ENCODE data around the gene TRIP13.
"Not testable (repeated sequence)": the region's sequence is repeated elsewhere in the genome, so short reads cannot be mapped to it uniquely, and the experiment has no call there.

Gene TRIP13

DNA sequence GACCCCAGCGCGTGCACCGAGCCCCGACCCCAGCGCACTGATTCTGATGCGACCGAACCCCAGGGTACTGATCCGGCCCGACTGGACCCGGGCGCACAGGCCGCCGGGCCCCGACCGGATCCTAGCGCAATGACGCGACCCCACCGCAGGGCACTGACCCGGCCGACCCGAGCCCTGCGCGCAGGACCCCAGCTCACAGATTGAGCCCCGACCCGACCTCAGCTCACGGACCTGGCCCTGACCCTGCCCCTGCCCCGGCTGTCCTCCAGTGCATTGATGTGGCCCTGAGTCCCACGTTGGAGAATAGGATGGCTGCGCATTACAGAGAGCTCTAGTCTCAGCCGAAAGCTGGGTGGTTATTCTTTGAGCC is 438 bp downstream of the TRIP13 start:
- DNase-seq, result no peak

DNA sequence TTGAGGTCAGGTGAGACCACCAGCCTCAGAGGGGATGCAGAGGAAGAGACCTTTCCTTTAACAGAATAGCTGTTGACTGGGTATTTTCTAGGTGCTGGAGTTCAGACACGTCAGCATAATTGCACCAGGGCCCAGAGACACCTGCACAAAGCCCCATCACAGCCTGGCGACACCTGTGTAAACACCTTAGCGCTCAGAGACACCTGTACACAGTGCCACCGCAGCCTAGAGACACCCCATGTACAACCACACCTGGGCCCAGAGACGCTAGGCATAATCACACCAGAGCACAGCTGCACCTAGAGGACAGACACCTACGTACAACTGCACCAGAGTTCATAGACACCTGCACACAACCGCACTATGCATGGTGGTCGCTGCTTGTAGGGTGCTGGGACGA is 1.0 kb downstream of the TRIP13 start:
- DNase-seq, result no peak

DNA sequence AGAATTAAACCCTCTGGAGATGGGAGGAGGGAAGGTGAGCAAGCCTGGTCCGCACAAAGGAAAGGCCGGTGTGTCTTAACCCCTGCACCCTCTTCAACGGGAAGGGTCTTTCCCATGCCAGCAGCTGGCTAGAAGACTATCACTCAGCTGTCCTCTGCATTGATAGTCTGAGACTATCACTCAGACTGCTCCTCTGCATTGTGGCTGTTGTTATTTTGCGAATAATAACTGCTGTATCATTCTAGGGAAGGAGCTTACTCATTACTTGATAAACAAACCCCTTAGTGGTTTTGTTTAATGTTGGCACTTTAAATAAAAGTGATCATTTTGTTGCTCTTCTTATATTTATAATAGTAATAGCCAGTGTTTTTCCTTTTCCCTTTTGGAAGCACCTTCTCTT is 8.1 kb downstream of the TRIP13 start:
- no peak for DNase-seq

DNA sequence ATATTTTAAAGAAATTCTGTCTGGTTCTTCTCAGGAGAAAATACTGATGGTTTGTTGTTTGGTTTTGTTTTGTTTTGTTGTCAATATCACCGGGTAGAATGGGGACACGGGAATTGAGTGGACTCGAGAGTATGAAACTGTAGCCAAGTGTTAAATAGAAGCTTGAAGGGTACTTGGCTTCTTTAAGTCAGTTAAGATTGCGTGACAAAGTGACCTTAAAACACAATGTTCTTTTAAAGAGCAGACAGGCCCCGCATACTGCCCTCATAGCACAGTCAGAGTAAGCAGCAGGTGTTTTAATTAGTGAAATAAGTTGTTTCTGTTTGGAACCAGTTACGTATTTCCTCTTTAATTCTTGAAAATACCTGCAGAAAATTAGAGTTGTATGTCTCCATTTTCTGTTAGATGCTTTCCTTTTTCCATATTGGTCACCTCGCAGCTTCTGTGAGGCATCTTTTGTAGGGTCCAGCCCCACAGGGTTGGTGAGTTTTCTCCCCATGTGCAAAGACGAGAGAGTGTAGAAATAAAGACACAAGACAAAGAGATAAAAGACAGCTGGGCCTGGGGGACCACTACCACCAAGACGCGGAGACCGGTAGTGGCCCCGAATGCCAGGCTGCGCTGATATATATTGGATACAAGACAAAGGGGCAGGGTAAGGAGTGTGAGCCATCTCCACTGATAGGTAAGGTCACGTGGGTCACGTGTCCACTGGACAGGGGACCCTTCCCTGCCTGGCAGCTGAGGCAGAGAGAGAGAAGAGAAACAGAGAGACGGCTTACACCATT is 9.6 kb downstream of the TRIP13 start:
- no peak for DNase-seq

DNA sequence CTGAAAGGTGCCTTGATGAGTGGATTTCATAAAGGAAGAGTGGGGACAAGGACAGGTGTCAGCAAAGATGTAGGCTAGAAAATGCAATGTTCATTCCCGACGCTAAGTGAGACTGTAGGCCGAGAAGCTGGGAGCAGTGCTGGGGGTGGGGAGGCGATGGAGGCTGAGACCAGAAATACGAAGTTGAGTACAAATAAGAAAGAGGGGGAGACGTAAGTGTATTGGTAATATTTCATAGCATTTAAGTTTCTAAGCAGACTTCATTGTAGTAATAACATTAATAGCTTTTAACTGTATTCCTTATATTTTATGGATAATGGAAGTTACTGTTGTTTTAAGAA is 11.0 kb downstream of the TRIP13 start:
- no peak for DNase-seq

DNA sequence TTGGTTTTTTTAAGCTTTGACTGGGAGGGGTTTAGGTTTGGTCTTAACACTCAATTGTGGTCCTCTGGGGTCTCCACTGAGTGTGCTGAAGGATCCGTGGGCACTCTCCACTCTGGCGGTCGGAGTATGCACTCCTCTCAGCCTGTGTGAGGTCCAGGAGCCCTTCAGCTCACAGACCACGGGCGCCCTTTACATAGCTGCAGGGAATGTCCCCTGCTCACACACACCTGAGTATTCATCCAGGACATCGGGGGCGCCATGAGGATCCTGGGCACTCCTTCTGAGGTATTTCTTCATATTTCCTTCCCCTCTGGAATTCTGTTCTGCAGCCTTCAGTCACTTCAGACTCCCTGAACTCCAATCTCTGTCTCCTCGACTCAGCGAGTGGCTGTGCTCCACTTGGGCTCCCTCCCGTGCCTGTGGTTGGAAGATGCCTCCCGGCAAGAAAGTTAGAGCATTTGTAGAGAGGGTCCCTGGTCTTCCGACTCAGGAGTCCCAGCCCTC is 12.5 kb downstream of the TRIP13 start:
- DNase-seq, result no peak

DNA sequence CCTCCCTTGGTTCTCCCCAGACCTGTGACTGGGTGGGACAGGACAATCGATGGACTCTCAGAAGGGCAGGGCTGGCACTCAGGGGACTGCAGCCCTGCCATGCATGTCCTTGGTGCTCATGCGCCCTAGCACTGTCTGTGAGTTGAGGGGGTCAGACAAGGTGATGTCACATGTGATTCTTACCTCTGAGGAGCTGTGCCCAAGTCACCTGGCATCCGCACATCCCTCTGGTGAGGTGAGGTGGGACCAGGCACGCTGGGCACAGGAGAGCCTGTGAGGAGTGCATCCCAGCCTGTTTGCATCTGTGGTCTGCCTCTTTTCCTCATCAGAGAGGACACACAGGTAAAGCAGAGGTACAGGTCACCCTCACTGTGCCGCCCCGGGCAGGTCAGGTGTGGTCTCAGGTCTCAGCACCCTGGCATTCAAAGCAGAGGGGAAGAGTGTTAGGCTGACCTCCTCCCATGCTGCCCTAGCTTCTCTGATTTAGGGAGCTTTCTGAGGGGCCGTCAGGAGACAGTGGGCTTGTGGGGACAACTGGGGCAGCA is 14.8 kb downstream of the TRIP13 start:
- DNase-seq, result no peak

DNA sequence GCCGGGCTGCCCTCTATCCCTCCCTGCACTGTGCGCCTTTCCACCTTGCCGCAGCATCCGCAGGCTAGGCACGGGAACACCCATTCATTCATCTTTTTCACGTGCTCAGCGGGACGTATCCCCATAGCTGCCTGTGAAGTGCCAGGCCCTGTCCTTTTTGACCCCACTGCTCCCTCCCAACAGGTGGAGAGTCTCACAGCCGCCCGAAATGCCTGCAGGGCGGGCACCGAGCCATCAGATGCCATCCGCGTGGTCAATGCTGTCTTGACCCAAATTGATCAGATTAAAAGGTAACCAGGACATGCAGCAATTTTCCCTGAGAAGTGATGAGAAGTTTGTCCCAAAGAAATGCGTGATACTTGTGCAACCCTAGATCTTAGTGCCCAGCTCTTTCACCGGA is 15.5 kb downstream of the TRIP13 start:
- DNase-seq, result no peak

DNA sequence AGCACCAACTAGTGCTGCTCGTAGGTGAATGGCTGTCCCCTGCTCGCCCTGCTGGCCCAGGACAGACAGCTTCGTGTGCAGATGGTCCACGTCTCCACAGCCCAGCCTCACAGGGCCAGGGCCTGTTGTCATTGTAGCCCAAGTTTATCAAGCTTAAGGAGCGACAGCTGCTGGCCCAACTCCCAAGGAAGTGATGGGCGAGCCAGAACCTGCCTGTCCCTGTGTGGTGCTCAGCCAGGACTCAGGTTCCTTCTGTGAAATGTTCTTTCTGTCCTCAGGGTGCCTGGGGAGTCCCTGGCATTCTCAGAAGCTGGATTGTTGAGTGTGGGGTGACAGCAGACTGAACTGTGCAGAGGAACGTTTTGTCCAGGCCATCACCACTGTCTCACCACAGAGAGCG is 16.4 kb downstream of the TRIP13 start:
- no peak for DNase-seq

DNA sequence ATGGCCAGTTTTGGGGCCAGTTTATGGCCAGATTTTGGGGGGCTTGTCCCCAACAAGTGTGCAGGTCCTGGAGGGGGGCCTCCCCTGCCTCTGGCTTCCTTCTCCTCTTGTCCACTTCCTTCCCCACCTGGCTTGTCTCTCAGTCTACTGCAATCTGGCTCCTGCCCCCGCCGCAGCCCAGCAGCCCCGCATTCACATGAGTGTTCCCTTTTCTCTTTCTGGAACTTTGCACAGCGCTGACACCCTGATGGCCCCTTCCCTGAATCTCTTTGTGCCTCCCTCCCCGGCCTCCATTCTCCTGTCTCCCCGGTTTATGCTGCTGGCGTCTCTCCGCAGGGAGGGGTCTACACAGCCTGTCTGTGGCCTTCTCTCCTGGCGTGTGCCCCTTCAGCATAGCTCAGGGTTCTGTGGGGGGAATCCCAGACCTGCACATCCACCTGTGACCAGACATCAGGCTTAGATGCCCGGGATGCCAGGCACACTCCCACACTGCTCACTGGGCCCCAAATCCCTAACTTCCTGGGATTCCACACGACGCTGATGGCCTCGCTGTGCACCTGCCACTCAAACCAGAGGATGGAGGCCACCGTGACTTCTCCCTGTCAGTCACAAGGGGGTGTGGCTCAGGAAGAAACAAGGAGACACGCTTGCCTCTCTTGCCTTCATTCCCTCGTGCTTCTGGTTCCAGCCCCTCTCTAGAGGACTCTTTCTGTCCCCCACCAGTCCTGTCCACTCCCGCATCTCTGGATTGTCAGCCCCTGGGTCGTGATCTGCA is 17.5 kb downstream of the TRIP13 start:
- DNase-seq, result no peak

DNA sequence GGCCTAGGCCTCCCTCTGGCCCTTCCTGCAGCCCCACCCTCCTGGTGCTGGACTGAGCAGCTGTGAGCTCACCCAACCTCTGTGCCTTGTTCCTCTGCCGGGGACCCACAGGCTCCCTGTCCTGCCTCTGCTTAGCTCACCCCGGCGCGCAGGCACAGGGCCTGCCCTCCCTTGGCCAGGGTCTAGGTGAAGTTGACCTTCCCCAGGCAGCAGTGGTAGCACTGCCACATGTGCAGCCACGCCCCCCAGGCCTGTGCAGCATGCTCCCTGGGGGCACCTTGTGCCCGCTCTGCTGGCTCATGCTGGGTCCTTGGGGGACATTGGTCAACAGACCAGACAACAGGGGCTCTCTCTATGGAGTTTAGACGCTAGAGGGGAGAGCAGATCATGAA is 18.1 kb downstream of the TRIP13 start:
- DNase-seq, result no peak

DNA sequence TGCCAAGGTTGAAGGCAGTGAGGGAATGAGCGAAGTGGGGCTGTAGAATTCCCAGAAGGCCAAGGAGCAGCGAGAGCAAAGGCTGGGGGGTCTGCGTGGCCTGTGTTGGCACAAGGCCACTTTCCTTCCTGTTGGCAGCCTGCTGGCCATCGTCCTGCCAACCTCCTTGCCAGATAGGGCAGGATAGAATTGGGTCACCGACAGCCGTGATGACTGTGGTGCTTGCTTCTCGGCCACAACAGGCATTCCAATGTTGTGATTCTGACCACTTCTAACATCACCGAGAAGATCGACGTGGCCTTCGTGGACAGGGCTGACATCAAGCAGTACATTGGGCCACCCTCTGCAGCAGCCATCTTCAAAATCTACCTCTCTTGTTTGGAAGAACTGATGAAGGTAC is 18.9 kb downstream of the TRIP13 start:
- no peak for DNase-seq

DNA sequence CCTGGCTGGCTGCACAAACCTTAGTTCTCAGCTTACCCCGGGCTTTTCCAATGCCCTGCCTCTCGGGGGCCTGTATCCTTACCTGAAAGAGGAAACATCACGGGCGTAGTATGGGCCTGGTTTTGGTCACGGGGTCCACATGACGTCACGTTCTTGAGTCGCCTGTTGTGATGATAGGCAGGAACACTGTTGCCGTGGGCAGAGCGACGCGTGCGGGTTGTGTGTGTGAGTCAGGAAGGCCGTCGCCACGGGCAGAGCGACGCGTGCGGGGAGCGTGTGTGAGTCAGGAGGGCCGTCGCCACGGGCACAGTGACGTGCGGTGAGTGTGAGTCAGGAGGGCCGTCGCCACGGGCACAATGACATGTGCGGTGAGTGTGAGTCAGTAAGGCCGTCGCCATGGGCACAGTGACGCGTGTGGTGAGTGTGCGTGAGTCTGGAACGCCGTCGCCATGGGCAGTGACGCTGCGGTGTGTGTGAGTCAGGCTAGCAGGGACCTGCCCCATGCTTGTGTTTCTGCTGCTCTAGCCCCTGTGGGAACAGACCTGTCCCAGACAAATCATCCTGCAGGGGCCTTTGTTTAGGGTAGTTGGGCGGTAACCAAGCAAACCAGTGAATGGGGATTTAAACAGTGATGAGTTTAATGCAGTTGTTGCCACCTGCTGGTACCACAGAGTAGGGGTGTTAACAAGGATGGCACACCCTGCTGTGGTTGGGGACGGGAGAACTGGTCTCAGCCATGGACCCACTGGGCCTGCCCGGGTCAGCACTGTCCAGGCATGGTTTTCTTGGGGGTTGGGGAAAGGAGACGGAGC is 19.8 kb downstream of the TRIP13 start:
- DNase-seq, result no peak

DNA sequence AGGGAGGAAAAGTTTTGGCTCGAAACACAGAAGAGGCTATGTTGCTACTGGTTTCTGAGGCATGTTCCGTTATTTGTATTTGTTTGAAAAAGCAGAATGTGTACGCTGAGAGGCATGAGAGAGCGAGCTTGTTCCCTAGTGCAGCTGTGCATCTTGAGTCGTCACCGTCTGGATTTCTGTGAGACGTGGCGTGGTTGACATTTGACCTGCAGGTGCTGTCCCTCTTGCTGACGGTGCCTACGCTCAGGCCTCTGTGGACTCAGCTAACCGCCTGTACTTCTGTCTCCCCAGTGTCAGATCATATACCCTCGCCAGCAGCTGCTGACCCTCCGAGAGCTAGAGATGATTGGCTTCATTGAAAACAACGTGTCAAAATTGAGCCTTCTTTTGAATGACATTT is 21.5 kb downstream of the TRIP13 start:
- no peak for DNase-seq

DNA sequence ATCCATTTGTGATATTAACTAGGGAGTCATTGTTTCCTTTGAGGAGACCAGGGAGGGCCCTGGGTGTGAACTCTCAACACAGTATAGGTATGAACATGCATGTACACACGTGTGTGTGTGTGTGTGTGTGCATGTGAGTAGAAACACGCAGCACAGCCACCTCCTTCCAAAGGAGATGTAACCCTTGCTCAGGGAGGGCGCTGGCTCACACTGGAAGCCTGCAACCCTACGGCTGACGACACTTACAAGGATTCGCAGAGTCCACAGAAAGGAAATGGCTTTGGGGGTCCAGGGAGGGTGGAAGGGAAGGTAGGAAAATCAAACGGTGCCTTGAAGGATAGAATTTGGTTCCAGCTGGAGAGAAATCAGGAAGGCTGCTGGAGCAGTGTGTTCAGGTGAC is 21.9 kb downstream of the TRIP13 start:
- no peak for DNase-seq

DNA sequence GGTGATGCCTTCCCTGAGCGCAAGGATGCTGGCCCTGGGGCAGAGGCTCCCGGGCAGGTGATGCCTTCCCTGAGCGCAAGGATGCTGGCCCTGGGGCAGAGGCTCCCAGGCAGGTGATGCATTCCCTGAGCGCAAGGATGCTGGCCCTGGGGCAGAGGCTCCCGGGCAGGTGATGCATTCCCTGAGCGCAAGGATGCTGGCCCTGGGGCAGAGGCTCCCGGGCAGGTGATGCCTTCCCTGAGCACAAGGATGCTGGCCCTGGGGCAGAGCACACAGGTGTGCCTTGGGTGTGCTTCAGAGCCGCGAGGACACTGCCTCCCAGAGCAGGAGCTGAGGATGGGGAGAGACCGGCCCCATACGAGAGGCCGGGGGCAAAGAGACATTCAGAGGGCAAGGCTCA is 22.7 kb downstream of the TRIP13 start:
- not testable (repeated sequence) for DNase-seq

DNA sequence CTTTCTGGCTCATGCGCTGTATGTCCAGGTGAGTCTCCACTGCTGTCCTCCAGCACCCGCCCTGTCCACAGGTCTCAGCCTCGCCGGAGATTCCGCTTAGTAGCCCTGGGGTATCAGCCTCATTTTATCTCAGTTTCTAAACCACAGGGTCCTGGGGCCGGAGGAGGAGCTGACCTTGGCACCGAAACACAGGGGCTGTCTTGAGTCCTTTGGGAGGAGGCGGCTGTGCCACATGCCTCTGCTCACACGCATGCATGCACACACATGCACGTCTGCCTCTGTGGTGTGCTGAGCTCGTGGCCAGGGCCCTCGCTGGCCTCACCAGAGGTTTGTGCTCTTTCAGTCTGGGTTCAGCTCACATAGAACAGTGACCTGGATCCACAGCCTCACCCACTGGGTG is 23.3 kb downstream of the TRIP13 start:
- no peak for DNase-seq

DNA sequence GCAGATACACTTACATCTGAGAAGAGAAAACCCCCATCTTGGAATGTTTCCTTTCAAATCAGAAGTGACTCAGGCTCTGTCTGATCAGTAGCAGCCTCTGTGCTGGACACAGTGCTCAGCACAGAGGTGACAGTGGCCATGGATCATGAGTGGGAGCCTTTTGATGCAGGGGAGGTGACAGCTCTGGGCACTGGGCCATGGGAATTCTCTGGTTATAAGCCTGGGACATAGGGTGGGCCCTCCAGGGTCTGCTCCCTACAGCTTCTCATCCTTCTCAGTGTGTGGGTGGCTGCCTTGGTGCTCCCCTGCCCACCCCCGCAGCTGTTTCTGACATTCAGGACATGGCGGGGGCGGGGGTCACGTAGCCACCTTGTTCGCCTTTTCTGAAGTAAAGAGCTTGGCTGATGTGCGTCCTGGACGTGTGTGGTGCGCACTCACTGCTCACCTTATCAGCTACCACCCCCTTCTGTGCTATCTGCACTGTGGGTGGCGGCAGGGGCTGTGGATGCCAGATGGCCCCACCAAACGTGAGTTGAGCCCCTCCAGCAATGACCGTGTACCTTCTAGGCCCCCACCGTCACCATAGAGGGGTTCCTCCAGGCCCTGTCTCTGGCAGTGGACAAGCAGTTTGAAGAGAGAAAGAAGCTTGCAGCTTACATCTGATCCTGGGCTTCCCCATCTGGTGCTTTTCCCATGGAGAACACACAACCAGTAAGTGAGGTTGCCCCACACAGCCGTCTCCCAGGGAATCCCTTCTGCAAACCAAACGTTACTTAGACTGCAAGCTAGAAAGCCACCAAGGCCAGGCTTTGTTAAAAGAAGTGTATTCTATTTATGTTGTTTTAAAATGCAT is 24.0 kb downstream of the TRIP13 start:
- DNase-seq, result no peak

DNA sequence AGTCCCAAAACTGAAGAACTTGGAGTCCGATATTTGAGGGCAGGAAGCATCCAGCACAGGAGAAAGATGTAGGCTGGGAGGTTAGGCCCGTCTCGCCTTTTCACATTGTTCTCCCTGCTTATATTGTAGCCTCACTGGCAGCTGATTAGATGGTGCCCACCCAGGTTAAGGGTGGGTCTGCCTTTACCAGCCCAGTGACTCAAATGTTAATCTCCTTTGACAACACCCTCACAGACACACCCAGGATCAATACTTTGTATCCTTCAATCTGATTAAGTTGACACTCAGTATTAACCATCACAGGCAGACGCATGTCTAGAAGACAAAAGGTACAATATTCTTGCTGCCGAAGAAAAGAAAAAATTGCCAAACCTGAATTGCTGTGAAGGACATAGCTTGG is 26.0 kb downstream of the TRIP13 start:
- DNase-seq, result not testable (repeated sequence)

DNA sequence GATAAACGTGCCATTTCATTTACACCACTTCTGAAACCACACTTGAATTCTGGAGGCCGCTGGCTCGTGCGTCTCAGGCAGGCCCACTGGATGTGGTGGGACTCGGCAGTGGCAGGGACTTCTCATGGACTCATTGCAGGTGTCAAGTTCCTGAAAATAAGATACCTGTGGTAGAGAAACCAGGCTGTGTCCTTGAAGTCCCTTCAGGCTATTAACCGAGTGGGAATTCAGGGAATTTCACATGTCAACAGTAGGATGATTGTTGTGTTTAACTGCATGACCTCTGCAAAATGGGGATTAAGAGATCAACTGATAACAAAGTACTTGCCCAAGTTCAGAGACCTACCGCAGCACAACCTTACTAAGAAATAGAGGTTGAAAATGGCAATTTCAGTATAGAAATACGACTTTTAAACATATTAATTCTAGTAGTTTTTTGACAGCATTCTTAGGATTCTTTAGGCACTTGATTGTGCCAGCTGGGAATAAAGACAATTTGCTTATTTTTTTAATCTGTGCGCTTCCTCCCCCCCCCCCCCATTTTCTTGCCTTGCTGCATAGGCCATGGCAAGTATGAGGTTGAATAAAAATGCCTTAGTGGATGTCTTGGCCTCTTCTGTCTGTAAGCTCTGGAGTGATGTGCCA is 26.8 kb downstream of the TRIP13 start:
- no peak for DNase-seq

DNA sequence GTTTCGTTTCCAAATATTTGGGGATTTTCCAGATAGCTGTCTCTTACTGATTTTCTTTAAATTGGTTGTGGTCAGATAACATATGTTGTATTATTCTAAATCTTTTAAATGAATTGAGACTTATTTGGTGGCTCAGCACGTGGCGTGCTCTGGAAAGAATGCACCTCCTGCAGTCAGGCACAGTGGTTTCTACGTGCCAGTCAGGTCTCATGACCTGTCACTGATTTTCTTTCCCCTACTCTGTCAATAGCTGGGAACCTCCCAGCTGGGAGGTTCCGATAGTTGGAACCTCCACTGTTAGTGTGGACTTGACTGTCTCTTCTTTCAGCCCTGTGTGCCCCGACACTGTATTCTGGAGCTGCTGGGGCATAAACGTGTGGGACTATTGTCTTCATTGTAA is 27.6 kb downstream of the TRIP13 start:
- DNase-seq, result no peak
